Bronchial epithelial cell (primary cell): ENCODE data around the gene RASAL3. TPM values are rescaled to one million over a fixed set of nuclear protein-coding genes. Genes with fewer than 3 reads are reported as not detected.
A peak's percentile ranks its signal among the peaks of the same experiment; 100 is the strongest.

ENCODE experiments used
- DNase-seq: peaks from one replicate; pipeline ENCODE4 v3.0.0-alpha.2; 2010; ENCODE audit warnings: low read depth
- FAIRE-seq: peaks from 2 replicates; lab custom pipeline; 2011; peaks lifted over from hg19 to GRCh38; lab: Jason Lieb, UNC
- H3K27me3 ChIP-seq: 2 replicates; pipeline ENCODE4 v1.5.1; 2011; ENCODE audit warnings: low read length; ENCODE audit not compliant: control insufficient read depth, insufficient read depth
- H3K36me3 ChIP-seq: 2 replicates; pipeline ENCODE4 v1.5.1; 2011; ENCODE audit warnings: low read length; ENCODE audit not compliant: control insufficient read depth, insufficient read depth
- H3K4me3 ChIP-seq: 2 replicates; pipeline ENCODE4 v1.5.1; 2011; ENCODE audit warnings: mild to moderate bottlenecking, low read depth, low read length, control low read depth
- CTCF ChIP-seq: IDR thresholded peaks from 2 replicates; pipeline ENCODE4 v1.5.1; 2011; ENCODE audit warnings: mild to moderate bottlenecking, moderate library complexity, low read length, control low read depth, inconsistent platforms; ENCODE audit not compliant: insufficient read depth, severe bottlenecking
- total RNA-seq: library from RNA; depleted of rRNA; stranded (reverse); fragments of >200 nt; gene quantifications from 2 replicates; pipeline ENCODE4 v1.2.1, GENCODE V29; 2014

Gene RASAL3
- total RNA-seq, 1 donor from 2014 or later: not detected

- no peak for DNase-seq
- Histone ChIP-seq H3K36me3 (no peaks in the 10 kb centered on the region), H3K4me3 (peak overlapping the region; percentile 30), H3K27me3 (peaks cover 14% of the 10 kb centered on the region)
- no peak for FAIRE-seq
- TF ChIP-seq CTCF: peak; percentile 40
Observed at GRCh38 chr19:15453091-15453578, 11.2 kb downstream of the RASAL3 start.

- Histone ChIP-seq H3K36me3 (no peaks in the 10 kb centered on the region), H3K4me3 (peak overlapping the region; percentile 30), H3K27me3 (peaks cover 9% of the 10 kb centered on the region)
- no peak for TF ChIP-seq CTCF
- FAIRE-seq (no peak), DNase-seq (peak; percentile 65)
Observed at GRCh38 chr19:15452111-15453047, 12.0 kb downstream of the RASAL3 start.

GRCh38 chr19:15450528-15450890, 13.8 kb downstream of the RASAL3 start:
- FAIRE-seq: no peak

GRCh38 chr19:15449620-15450527, 14.5 kb downstream of the RASAL3 start, which contains the start of gene WIZ:
WIZ (minus strand) TSS chr19:15449956; CDS start chr19:15448307, 1,649 bp downstream.
- no peaks in the 10 kb centered on the region for H3K36me3 ChIP-seq
- peak within 1 kb of the TSS; percentile 43 for H3K4me3 ChIP-seq
- no peak for DNase-seq
- no peak for FAIRE-seq
- TF ChIP-seq CTCF: no peak
- H3K27me3 ChIP-seq: peaks cover 2% of the 10 kb centered on the region

More at GRCh38 chr19:15450528-15450890, 13.8 kb downstream of the RASAL3 start:
- Histone ChIP-seq H3K36me3 (no peaks in the 10 kb centered on the region), H3K27me3 (peaks cover 3% of the 10 kb centered on the region), H3K4me3 (no peak overlapping the region)
- TF ChIP-seq CTCF: no peak
- DNase-seq: no peak

GRCh38 chr19:15448778-15449619, 15.3 kb downstream of the RASAL3 start:
- no peak for TF ChIP-seq CTCF
- DNase-seq: no peak
- no peaks in the 10 kb centered on the region for H3K36me3 ChIP-seq
- H3K27me3 ChIP-seq: no peaks in the 10 kb centered on the region
- H3K4me3 ChIP-seq: peak overlapping the region; percentile 43
- peak; percentile 75 for FAIRE-seq
